ENCODE measurements around the gene SPAG6.
"Not testable (repeated sequence)": the region's sequence is repeated elsewhere in the genome, so short reads cannot be mapped to it uniquely, and the experiment has no call there.

GRCh38 chr10:22396195-22396594, 50.9 kb downstream of the SPAG6 start:
- TF ChIP-seq CTCF, POLR2A, POLR2AphosphoS5, EP300 (IDR thresholded peaks at IDR 0.05): not testable (repeated sequence)

Data from upper lobe of left lung (tissue), 4 donors.